Naive thymus-derived CD4-positive, alpha-beta T cell (primary cell): Measurements from ENCODE around the gene MSTN. TPM values are rescaled to one million over a fixed set of nuclear protein-coding genes. Genes with fewer than 3 reads are reported as not detected.
"Not testable (repeated sequence)": the region's sequence is repeated elsewhere in the genome, so short reads cannot be mapped to it uniquely, and the experiment has no call there.

Experiments
- ATAC-seq: fragments of 150-1000 bp; cut with Tn5 transposase; 2 replicates; pipeline ENCODE4 v1.10.0; 2021; ENCODE audit warnings: mild to moderate bottlenecking, moderate library complexity
- CTCF ChIA-PET: fragments of 350-600 bp; sonication (Branson Sonifier 250); formaldehyde crosslinking; loops from one replicate; lab custom pipeline; 2021; ENCODE audit warnings: antibody characterized with exemption; lab: Charles Lee
- POLR2A ChIA-PET: fragments of 350-600 bp; sonication (Branson Sonifier 250); formaldehyde crosslinking; loops from one replicate; lab custom pipeline; 2021; ENCODE audit warnings: antibody characterized with exemption, inconsistent platforms; lab: Charles Lee
- DNase-seq, 9 donors: peaks; one replicate each; pipeline versions ENCODE4 v3.0.0 to v3.0.0-alpha.2; 2020 to 2022; ENCODE audit warnings: mixed read lengths in 1 of 9
- H3K27ac ChIP-seq: one replicate; pipeline ENCODE4 v1.7.0; 2013; ENCODE audit warnings: mild to moderate bottlenecking, low read depth, low read length, moderate library complexity
- H3K27me3 ChIP-seq, 2 donors: one replicate each; pipeline ENCODE4 v1.7.0; 2013; ENCODE audit warnings: low read length in 2 of 2, mild to moderate bottlenecking in 2 of 2, moderate library complexity in 2 of 2; ENCODE audit not compliant: control insufficient read depth in 2 of 2, insufficient read depth in 2 of 2
- H3K36me3 ChIP-seq, 3 experiments: 1 replicate in 2 of 3; 2 replicates in 1 of 3; pipeline ENCODE4 v1.7.0; 2013; ENCODE audit warnings: low read length in 3 of 3, mild to moderate bottlenecking in 3 of 3, moderate library complexity in 1 of 3; ENCODE audit not compliant: insufficient read depth in 3 of 3, control insufficient read depth in 2 of 3
- H3K4me1 ChIP-seq, 2 donors: one replicate each; pipeline ENCODE4 v1.7.0; 2013; ENCODE audit warnings: low read length in 2 of 2, mild to moderate bottlenecking in 2 of 2, moderate library complexity in 1 of 2; ENCODE audit not compliant: control insufficient read depth in 2 of 2, insufficient read depth in 2 of 2
- H3K4me3 ChIP-seq: 2 replicates; pipeline ENCODE4 v1.7.0; 2013; ENCODE audit warnings: mild to moderate bottlenecking, low read length
- H3K9me3 ChIP-seq, 3 experiments: 1 replicate in 2 of 3; 2 replicates in 1 of 3; pipeline ENCODE4 v1.7.0; 2013; ENCODE audit warnings: low read length in 3 of 3; ENCODE audit not compliant: control insufficient read depth in 2 of 3
- H3K27ac Mint-ChIP-seq, 9 donors: one replicate each; pipeline ENCODE4 v1.8.0; 2020 to 2022; ENCODE audit warnings: mixed read lengths in 9 of 9, mild to moderate bottlenecking in 8 of 9, moderate library complexity in 5 of 9, inconsistent platforms in 2 of 9
- H3K27me3 Mint-ChIP-seq, 5 donors: one replicate each; pipeline ENCODE4 v1.8.0; 2021 to 2022; ENCODE audit warnings: mixed read lengths in 5 of 5, mild to moderate bottlenecking in 1 of 5
- H3K36me3 Mint-ChIP-seq, 5 donors: one replicate each; pipeline ENCODE4 v1.8.0; 2020 to 2022; ENCODE audit warnings: mixed read lengths in 5 of 5, mild to moderate bottlenecking in 3 of 5, inconsistent platforms in 1 of 5
- H3K4me1 Mint-ChIP-seq, 7 donors: one replicate each; pipeline ENCODE4 v1.8.0; 2020 to 2022; ENCODE audit warnings: mixed read lengths in 7 of 7, mild to moderate bottlenecking in 3 of 7, inconsistent platforms in 1 of 7
- H3K4me3 Mint-ChIP-seq, 10 donors: one replicate each; pipeline ENCODE4 v1.8.0; 2020 to 2022; ENCODE audit warnings: mild to moderate bottlenecking in 10 of 10, mixed read lengths in 10 of 10, moderate library complexity in 6 of 10, inconsistent platforms in 2 of 10
- H3K9me3 Mint-ChIP-seq, 11 donors: one replicate each; pipeline ENCODE4 v1.8.0; 2020 to 2022; ENCODE audit warnings: mixed read lengths in 11 of 11, mild to moderate bottlenecking in 4 of 11, inconsistent platforms in 1 of 11, moderate library complexity in 1 of 11
- intact Hi-C, 2 donors: fragments of 100-400 bp; cut with micrococcal nuclease; formaldehyde crosslinking; loops; one replicate each; pipeline ENCODE4 v1.15.1; 2023
- polyA plus RNA-seq, 2 donors: library from polyadenylated mRNA; unstranded; fragments of 300-500 nt; fragmentation: Illumina TruSeq; gene quantifications; one replicate each; pipeline ENCODE4 v1.2.3, GENCODE V29; 2021
- total RNA-seq, 6 experiments: library from RNA in 5 of 6; stranded (reverse) in 5 of 6; gene quantifications; 1 replicate in 5 of 6; 2 replicates in 1 of 6; pipeline ENCODE4 v1.2.3 and lab custom pipeline; 2021 to 2026

MSTN gene
- total and polyA plus RNA-seq, 7 experiments from 2014 or later = 0.10 to 0.29 (median 0.19) TPM; not detected in 4

DNA sequence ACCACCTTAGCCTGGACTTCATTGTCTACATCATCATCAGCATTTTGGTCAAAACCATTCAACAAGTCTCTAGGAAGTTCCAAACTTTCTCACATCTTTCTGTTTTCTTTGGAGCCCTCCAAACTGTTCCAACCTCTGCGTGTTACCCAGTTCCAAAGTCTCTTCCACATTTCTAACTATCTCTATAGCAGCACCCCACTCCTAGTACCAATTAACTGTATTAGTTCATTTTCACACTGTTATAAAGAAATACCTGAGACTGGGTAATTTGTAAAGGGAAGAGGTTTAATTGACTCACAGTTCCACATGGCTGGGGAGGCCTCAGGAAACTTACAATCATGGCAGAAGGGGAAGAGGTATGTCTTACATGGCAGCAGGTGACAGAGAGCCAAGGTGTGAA lies 46.6 kb downstream of the MSTN start:
- peaks cover 2 to 25% (median 18%) of the 10 kb centered on the region in 5 donors for H3K27me3 Mint-ChIP-seq
- H3K27ac Mint-ChIP-seq, H3K36me3 ChIP-seq, H3K27ac ChIP-seq, H3K4me3 ChIP-seq, CTCF ChIA-PET, H3K4me1 ChIP-seq, H3K9me3 ChIP-seq, ATAC-seq, H3K27me3 ChIP-seq, H3K4me1 Mint-ChIP-seq, POLR2A ChIA-PET, DNase-seq, H3K4me3 Mint-ChIP-seq, intact Hi-C loops: not testable (repeated sequence)
- H3K9me3 Mint-ChIP-seq = peaks cover 10 to 56% (median 23%) of the 10 kb centered on the region in 11 donors
- H3K36me3 Mint-ChIP-seq = peaks cover 0 to 17% (median 8%) of the 10 kb centered on the region in 5 donors
